ENCODE measurements around the gene ARID5B.
A peak's percentile ranks its signal among the peaks of the same experiment; 100 is the strongest.

ARID5B gene, protein sequence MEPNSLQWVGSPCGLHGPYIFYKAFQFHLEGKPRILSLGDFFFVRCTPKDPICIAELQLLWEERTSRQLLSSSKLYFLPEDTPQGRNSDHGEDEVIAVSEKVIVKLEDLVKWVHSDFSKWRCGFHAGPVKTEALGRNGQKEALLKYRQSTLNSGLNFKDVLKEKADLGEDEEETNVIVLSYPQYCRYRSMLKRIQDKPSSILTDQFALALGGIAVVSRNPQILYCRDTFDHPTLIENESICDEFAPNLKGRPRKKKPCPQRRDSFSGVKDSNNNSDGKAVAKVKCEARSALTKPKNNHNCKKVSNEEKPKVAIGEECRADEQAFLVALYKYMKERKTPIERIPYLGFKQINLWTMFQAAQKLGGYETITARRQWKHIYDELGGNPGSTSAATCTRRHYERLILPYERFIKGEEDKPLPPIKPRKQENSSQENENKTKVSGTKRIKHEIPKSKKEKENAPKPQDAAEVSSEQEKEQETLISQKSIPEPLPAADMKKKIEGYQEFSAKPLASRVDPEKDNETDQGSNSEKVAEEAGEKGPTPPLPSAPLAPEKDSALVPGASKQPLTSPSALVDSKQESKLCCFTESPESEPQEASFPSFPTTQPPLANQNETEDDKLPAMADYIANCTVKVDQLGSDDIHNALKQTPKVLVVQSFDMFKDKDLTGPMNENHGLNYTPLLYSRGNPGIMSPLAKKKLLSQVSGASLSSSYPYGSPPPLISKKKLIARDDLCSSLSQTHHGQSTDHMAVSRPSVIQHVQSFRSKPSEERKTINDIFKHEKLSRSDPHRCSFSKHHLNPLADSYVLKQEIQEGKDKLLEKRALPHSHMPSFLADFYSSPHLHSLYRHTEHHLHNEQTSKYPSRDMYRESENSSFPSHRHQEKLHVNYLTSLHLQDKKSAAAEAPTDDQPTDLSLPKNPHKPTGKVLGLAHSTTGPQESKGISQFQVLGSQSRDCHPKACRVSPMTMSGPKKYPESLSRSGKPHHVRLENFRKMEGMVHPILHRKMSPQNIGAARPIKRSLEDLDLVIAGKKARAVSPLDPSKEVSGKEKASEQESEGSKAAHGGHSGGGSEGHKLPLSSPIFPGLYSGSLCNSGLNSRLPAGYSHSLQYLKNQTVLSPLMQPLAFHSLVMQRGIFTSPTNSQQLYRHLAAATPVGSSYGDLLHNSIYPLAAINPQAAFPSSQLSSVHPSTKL

DNA sequence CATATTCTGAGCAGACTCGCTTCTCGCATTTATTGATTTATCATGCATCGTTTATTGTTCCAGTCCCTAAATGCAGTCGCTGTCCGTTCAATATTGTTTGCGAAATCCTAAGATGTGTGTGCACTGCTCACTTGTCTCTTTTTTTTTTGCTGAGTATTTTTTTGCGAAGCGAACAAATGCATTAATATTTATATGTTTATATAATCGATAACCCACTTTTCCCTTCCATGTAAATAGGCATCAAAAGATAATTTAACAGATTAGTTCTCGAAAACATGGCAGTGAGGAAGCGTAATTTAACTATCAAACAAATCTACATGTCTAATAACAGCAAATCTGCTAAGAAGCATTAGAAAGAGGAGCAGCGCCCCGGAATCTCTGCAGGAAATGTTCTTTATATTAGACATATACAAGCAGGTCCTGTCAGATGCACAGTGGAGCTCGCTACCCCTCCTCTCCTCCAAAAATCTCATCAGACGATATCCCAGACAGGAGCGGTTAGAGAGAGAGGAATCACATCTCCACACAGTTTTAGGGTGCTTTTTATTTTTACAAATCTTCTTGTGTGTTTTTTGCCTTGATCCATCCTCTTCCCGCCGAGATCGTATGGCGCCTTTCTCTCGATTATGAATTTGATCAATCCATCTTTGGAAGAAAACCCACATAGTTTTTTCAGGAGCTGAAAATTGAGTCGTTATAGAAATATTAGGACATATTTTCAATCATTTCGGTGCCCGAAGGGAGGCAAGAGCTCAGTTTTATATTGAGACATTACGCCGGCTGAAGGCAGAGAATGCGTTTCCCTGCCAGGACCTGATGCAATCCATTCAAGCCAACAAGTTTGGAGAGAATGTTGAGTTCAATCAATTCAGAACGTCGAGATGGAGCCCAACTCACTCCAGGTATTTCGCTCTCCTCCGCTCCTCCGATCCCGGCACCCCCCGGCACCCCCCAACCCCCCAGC is at the start of gene ARID5B:
Gene ARID5B (plus strand): TSS at position 871 of the 964 bp plus-strand sequence. CDS start 11 bp downstream, at position 882.
- 0 out of 2 replicates have a peak, but pooled peaks have one; percentile 37 for TF ChIP-seq MYC (IDR thresholded peaks at IDR 0.05; ENCODE audit: low read depth, low read length)
- TF ChIP-seq, protein P1, sequence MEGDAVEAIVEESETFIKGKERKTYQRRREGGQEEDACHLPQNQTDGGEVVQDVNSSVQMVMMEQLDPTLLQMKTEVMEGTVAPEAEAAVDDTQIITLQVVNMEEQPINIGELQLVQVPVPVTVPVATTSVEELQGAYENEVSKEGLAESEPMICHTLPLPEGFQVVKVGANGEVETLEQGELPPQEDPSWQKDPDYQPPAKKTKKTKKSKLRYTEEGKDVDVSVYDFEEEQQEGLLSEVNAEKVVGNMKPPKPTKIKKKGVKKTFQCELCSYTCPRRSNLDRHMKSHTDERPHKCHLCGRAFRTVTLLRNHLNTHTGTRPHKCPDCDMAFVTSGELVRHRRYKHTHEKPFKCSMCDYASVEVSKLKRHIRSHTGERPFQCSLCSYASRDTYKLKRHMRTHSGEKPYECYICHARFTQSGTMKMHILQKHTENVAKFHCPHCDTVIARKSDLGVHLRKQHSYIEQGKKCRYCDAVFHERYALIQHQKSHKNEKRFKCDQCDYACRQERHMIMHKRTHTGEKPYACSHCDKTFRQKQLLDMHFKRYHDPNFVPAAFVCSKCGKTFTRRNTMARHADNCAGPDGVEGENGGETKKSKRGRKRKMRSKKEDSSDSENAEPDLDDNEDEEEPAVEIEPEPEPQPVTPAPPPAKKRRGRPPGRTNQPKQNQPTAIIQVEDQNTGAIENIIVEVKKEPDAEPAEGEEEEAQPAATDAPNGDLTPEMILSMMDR (IDR thresholded peaks at IDR 0.05; ENCODE audit: low read depth, low read length): no peak
- TF ChIP-seq MAX (IDR thresholded peaks at IDR 0.05; ENCODE audit: low read depth, low read length): 0 out of 2 replicates have a peak, but pooled peaks have one; percentile 30
- TF ChIP-seq POLR2A (IDR thresholded peaks at IDR 0.05; ENCODE audit: extremely low read depth, insufficient read length): no peak
- peak within 1 kb of the TSS; percentile 77 for H3K4me3 ChIP-seq (ENCODE audit: low read depth, low read length)
- peak; percentile 71 for DNase-seq (ENCODE audit: low read depth)

GRCh38 chr10:61852261-61852660 is 49.2 kb upstream of the ARID5B start:
- H3K4me3 ChIP-seq (ENCODE audit: low read depth, low read length): no peak overlapping the region
- TF ChIP-seq POLR2A (IDR thresholded peaks at IDR 0.05; ENCODE audit: extremely low read depth, insufficient read length): no peak
- TF ChIP-seq MYC (IDR thresholded peaks at IDR 0.05; ENCODE audit: low read depth, low read length): no peak
- TF ChIP-seq, protein P1 (IDR thresholded peaks at IDR 0.05; ENCODE audit: low read depth, low read length): no peak
- TF ChIP-seq MAX (IDR thresholded peaks at IDR 0.05; ENCODE audit: low read depth, low read length): no peak
- no peak for DNase-seq (ENCODE audit: low read depth)

DNA sequence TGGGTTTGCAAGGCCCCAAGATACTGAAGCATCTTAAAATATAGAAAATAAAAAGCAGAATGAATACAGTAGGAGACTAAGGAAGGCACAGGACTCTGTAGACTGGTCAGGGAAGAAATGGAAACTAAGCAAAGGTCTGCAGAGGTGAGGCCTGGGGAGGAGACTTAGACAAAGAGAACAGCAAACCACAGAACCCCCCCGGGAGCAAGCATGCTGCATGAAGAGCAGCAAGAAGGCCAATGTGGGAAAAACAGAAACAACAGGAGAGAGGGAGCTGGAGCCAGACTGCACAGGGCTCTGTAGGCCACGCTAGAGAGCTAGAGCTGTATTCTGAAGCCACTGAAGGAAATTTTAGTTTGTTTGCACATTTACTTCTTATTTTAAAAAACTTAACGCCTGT is 45.7 kb upstream of the ARID5B start:
- DNase-seq (ENCODE audit: low read depth): peak; percentile 20
- H3K4me3 ChIP-seq (ENCODE audit: low read depth, low read length): no peak overlapping the region
- TF ChIP-seq, protein P1 (IDR thresholded peaks at IDR 0.05; ENCODE audit: low read depth, low read length): no peak
- no peak for TF ChIP-seq MAX (IDR thresholded peaks at IDR 0.05; ENCODE audit: low read depth, low read length)
- no peak for TF ChIP-seq MYC (IDR thresholded peaks at IDR 0.05; ENCODE audit: low read depth, low read length)
- TF ChIP-seq POLR2A (IDR thresholded peaks at IDR 0.05; ENCODE audit: extremely low read depth, insufficient read length): no peak

- H3K4me3 ChIP-seq (ENCODE audit: low read depth, low read length): no peak overlapping the region
Observed at GRCh38 chr10:61857746-61858145, 43.8 kb upstream of the ARID5B start.

More at GRCh38 chr10:61857746-61858145, 43.8 kb upstream of the ARID5B start:
- DNase-seq (ENCODE audit: low read depth): no peak
- TF ChIP-seq POLR2A (IDR thresholded peaks at IDR 0.05; ENCODE audit: extremely low read depth, insufficient read length): no peak
- TF ChIP-seq MYC (IDR thresholded peaks at IDR 0.05; ENCODE audit: low read depth, low read length): no peak
- no peak for TF ChIP-seq MAX (IDR thresholded peaks at IDR 0.05; ENCODE audit: low read depth, low read length)
- TF ChIP-seq, protein P1 (IDR thresholded peaks at IDR 0.05; ENCODE audit: low read depth, low read length): no peak
